SK-N-SH (cell line): ENCODE results near the gene SLC6A13. TPM values are rescaled to one million over a fixed set of nuclear protein-coding genes. Genes with fewer than 3 reads are reported as not detected.

Source experiments
- CTCF ChIA-PET: fragments of 300-600, 350-600 bp; formaldehyde crosslinking; extraction: SDS; loops from one replicate; lab custom pipeline; 2021; lab: Yijun Ruan, JAX
- POLR2A ChIA-PET: fragments of 350-600 bp; sonication (Branson Sonifier 250); formaldehyde crosslinking; extraction: SDS; loops from one replicate; lab custom pipeline; 2020; ENCODE audit warnings: antibody characterized with exemption, inconsistent platforms; lab: Yijun Ruan, JAX
- DNase-seq: peaks from one replicate; pipeline ENCODE4 v3.0.0; 2012
- H2AFZ ChIP-seq: fragments of 200-600 bp; sonication (generic); 2 replicates; pipeline ENCODE4 v1.8.1; 2016; ENCODE audit warnings: antibody characterized with exemption, mild to moderate bottlenecking, low read depth
- H3F3A ChIP-seq: fragments of 200-600 bp; sonication (generic); replicated peaks from 2 replicates; pipeline ENCODE3; 2016; ENCODE audit warnings: antibody characterized with exemption, mild to moderate bottlenecking; ENCODE audit not compliant: insufficient read depth
- H3K27ac ChIP-seq, 2 experiments: fragments of 200-500 bp in 1 of 2; fragments of 200-600 bp in 1 of 2; sonication (Bioruptor generic) in 1 of 2; sonication (generic), shearing (Covaris generic) in 1 of 2; 2 replicates each; pipeline versions ENCODE4 v1.5.1 to v1.6.1; 2014 to 2016; ENCODE audit warnings: low read depth in 2 of 2, inconsistent platforms in 1 of 2, low read length in 1 of 2, mild to moderate bottlenecking in 1 of 2, mixed read lengths in 1 of 2
- H3K27me3 ChIP-seq: fragments of 200-600 bp; sonication (generic), shearing (Covaris generic); 2 replicates; pipeline ENCODE4 v1.6.1; 2016; ENCODE audit warnings: mixed run types; ENCODE audit not compliant: insufficient read depth
- H3K36me3 ChIP-seq, 2 experiments: fragments of 200-500 bp in 1 of 2; fragments of 200-600 bp in 1 of 2; sonication (Bioruptor generic) in 1 of 2; sonication (generic) in 1 of 2; replicated peaks in 1 of 2; 2 replicates each; pipeline versions ENCODE3 to v1.5.1; 2014 to 2016; ENCODE audit warnings: low read length in 1 of 2, mild to moderate bottlenecking in 1 of 2; ENCODE audit not compliant: insufficient read depth in 2 of 2, control insufficient read depth in 1 of 2
- H3K4me1 ChIP-seq, 2 experiments: fragments of 200-500 bp in 1 of 2; fragments of 200-600 bp in 1 of 2; sonication (Bioruptor generic) in 1 of 2; sonication (generic), shearing (Covaris generic) in 1 of 2; 2 replicates each; pipeline versions ENCODE4 v1.5.1 to v1.6.1; 2014 to 2016; ENCODE audit warnings: low read depth in 1 of 2, low read length in 1 of 2, mixed run types in 1 of 2; ENCODE audit not compliant: insufficient read depth in 2 of 2, control insufficient read depth in 1 of 2
- H3K4me2 ChIP-seq: fragments of 200-600 bp; sonication (generic), shearing (Covaris generic); 2 replicates; pipeline ENCODE4 v1.6.1; 2017; ENCODE audit warnings: mixed run types
- H3K4me3 ChIP-seq, 2 experiments: fragments of 200-500 bp in 1 of 2; fragments of 200-600 bp in 1 of 2; sonication (Bioruptor generic) in 1 of 2; sonication (generic), shearing (Covaris generic) in 1 of 2; 2 replicates each; pipeline versions ENCODE4 v1.5.1 to v1.8.1; 2014 to 2016; ENCODE audit warnings: low read depth in 2 of 2, inconsistent platforms in 1 of 2, low read length in 1 of 2, mild to moderate bottlenecking in 1 of 2, mixed read lengths in 1 of 2, moderate library complexity in 1 of 2
- H3K79me2 ChIP-seq: fragments of 200-600 bp; sonication (generic); 2 replicates; pipeline ENCODE4 v1.8.1; 2017; ENCODE audit warnings: mild to moderate bottlenecking; ENCODE audit not compliant: insufficient read depth
- H3K9ac ChIP-seq: fragments of 200-600 bp; sonication (generic); 2 replicates; pipeline ENCODE4 v1.6.1; 2017; ENCODE audit warnings: mixed run types
- H3K9me2 ChIP-seq: fragments of 200-600 bp; sonication (generic); 2 replicates; pipeline ENCODE4 v1.6.1; 2017; ENCODE audit warnings: mixed run types
- H3K9me3 ChIP-seq: fragments of 200-600 bp; sonication (generic); 2 replicates; pipeline ENCODE4 v1.6.1; 2017; ENCODE audit warnings: mixed run types, mild to moderate bottlenecking, moderate library complexity
- H4K20me1 ChIP-seq: fragments of 200-600 bp; sonication (generic); 2 replicates; pipeline ENCODE4 v1.6.1; 2017; ENCODE audit warnings: mild to moderate bottlenecking, mixed run types; ENCODE audit not compliant: insufficient read depth
- CTCF ChIP-seq: fragments of 200-600 bp; sonication (generic); IDR thresholded peaks from 2 replicates; pipeline ENCODE4 v1.6.1; 2017; ENCODE audit warnings: antibody characterized with exemption, mild to moderate bottlenecking, moderate library complexity
- EP300 ChIP-seq, 2 experiments: IDR thresholded peaks; 2 replicates each; pipeline versions ENCODE4 v1.4.0 to v1.6.1; 2012; ENCODE audit warnings: borderline replicate concordance in 1 of 2, low read depth in 1 of 2, low read length in 1 of 2
- FOSL2 ChIP-seq: IDR thresholded peaks from 2 replicates; pipeline ENCODE4 v1.4.0; 2012; ENCODE audit warnings: low read depth, mild to moderate bottlenecking, moderate library complexity, borderline replicate concordance
- FOXM1 ChIP-seq: IDR thresholded peaks from 2 replicates; pipeline ENCODE4 v1.4.0; 2012; ENCODE audit warnings: low read depth, mild to moderate bottlenecking
- GABPA ChIP-seq: IDR thresholded peaks from 2 replicates; pipeline ENCODE4 v1.4.0; 2012; ENCODE audit warnings: low read depth, mild to moderate bottlenecking
- GATA2 ChIP-seq: sonication (generic); formaldehyde crosslinking; IDR thresholded peaks from 2 replicates; pipeline ENCODE4 v1.5.0; 2020; ENCODE audit warnings: mild to moderate bottlenecking, missing genetic modification reagents
- JUND ChIP-seq: IDR thresholded peaks from 2 replicates; pipeline ENCODE4 v1.4.0; 2012
- MAX ChIP-seq: IDR thresholded peaks from 2 replicates; pipeline ENCODE4 v1.4.0; 2012; ENCODE audit warnings: low read depth
- MEF2A ChIP-seq: IDR thresholded peaks from 2 replicates; pipeline ENCODE4 v1.4.0; 2012; ENCODE audit warnings: low read depth, borderline replicate concordance
- NFIC ChIP-seq: IDR thresholded peaks from 2 replicates; pipeline ENCODE4 v1.4.0; 2012; ENCODE audit warnings: borderline replicate concordance
- PBX3 ChIP-seq: IDR thresholded peaks from 2 replicates; pipeline ENCODE4; 2012
- POLR2AphosphoS5 ChIP-seq: IDR thresholded peaks from 2 replicates; pipeline ENCODE4 v1.6.1; 2012; ENCODE audit warnings: low read depth, low read length
- RAD21 ChIP-seq: IDR thresholded peaks from 2 replicates; pipeline ENCODE4 v1.6.1; 2012; ENCODE audit warnings: mild to moderate bottlenecking, low read length
- RXRA ChIP-seq: IDR thresholded peaks from 2 replicates; pipeline ENCODE4 v1.4.0; 2012; ENCODE audit warnings: low read depth, mild to moderate bottlenecking, borderline replicate concordance
- SIN3A ChIP-seq: IDR thresholded peaks from 2 replicates; pipeline ENCODE4 v1.6.1; 2012; ENCODE audit warnings: low read depth, mild to moderate bottlenecking, low read length, moderate library complexity, borderline replicate concordance
- SMC3 ChIP-seq: IDR thresholded peaks from 2 replicates; pipeline ENCODE4 v1.6.1; 2012; ENCODE audit warnings: low read depth, low read length, improper control_type of control experiment
- TAF1 ChIP-seq: IDR thresholded peaks from 2 replicates; pipeline ENCODE4 v1.6.1; 2012; ENCODE audit warnings: low read depth, mild to moderate bottlenecking, low read length, moderate library complexity, borderline replicate concordance
- USF2 ChIP-seq: fragments of 150-350 bp; IDR thresholded peaks from 2 replicates; pipeline ENCODE4 v1.6.1; 2017; ENCODE audit warnings: antibody characterized with exemption, low read length, low read depth, borderline replicate concordance
- YY1 ChIP-seq: IDR thresholded peaks from 2 replicates; pipeline ENCODE4 v1.4.0; 2012; ENCODE audit warnings: low read depth, mild to moderate bottlenecking
- WGBS: methylation state at CpG from one replicate; pipeline ENCODE4 v1.1.6; 2017; ENCODE audit warnings: low lambda C conversion rate; 5-methylcytosine and 5-hydroxymethylcytosine counted together
- polyA plus RNA-seq, 3 experiments: library from polyadenylated mRNA; depleted of rRNA; stranded (reverse); fragments of >200 nt; gene quantifications; 2 replicates each; pipeline ENCODE4 v1.2.3, GENCODE V29; 2012
- TF ChIP-seq, protein P1 (sequence below): fragments of 150-350 bp; IDR thresholded peaks from 2 replicates; pipeline ENCODE4 v1.6.1; 2016; ENCODE audit warnings: mild to moderate bottlenecking, low read depth, low read length

The SLC6A13 gene
- polyA plus RNA-seq, 1 of the 3 experiments (the other 2 are of a cell fraction), result 0.05 TPM

DNA sequence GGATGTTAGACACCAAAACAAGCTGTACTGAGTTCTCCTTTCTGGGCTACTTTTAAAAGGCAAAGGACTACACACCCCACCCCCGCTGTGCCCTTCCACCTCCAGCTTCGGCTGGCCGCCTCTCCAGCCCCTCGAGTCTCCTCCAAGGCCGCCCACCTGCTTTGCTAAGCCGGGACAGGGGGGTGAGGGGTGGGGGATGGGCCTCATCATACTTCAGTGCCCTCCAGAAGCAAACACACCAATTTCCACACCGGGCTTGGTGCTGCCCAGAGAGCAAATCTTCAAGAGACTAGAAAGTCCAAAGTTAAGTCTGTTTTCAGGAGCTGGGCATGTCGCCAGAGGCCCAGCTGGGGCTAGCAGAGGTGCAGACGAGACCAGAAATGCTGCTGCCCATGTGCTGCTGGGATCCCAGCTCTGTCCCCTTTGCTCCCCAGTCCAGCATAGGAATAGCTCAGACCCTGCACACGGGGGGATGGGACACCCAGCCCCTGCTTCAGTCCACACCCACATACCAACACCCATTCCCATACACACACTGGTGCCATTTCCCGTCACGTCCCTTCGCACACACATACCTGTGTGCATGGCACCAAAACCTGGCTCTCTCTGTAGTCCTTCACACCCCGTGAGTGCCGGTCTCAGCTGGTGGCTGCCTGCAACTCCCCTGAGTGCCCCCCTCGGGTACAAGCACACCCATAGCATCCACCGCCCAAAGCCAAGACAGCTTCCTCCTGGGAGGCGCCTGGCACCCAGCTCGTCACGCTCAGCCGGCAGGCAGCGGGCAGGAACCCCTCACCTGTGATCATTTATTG, 49.7 kb downstream of the SLC6A13 start (continued):
- TF ChIP-seq USF2, result no peak
- no peak for TF ChIP-seq NFIC
- TF ChIP-seq PBX3, result no peak
- no peak for TF ChIP-seq GATA2 (CRISPR knock-in tag)
- TF ChIP-seq MAX, result no peak
- TF ChIP-seq CTCF, result no peak
- TF ChIP-seq SIN3A, result no peak
- TF ChIP-seq RAD21, result no peak
- no peak for TF ChIP-seq FOSL2
- TF ChIP-seq YY1, result no peak

GRCh38 chr12:212415-212714, 50.3 kb downstream of the SLC6A13 start:
- Histone ChIP-seq H2AFZ (no peak overlapping the region), H3K4me1 (peaks cover 0 to 6% of the 10 kb centered on the region in 2 experiments; a peak in 1 of 4 replicates), H3K27ac (no peak overlapping the region), H3F3A (no peaks in the 10 kb centered on the region), H3K9ac (no peak overlapping the region), H3K9me3 (no peaks in the 10 kb centered on the region), H4K20me1 (no peaks in the 10 kb centered on the region), H3K79me2 (no peaks in the 10 kb centered on the region), H3K4me2 (no peak overlapping the region), H3K36me3 (no peaks in the 10 kb centered on the region), H3K4me3 (no peak overlapping the region), H3K9me2 (no peaks in the 10 kb centered on the region), H3K27me3 (peaks cover 10% of the 10 kb centered on the region; the same call in 1 of the 2 replicates)
- CTCF ChIA-PET, result interaction anchor here (0.9 to 1.6 kb wide), 5 partner anchors 8 to 104 kb away, joined by 3 to 9 read pairs (median 4); no protein-coding TSS in a partner anchor
- WGBS, result 81% methylated on average over 8 of the region's 8 CpGs
- no peak for DNase-seq
- POLR2A ChIA-PET, result no interaction called here
- TF ChIP-seq USF2 (no peak), CTCF (no peak), MAX (no peak), JUND (no peak), NFIC (no peak), MEF2A (no peak), SMC3 (no peak), EP300 (IDR thresholded peaks at IDR 0.05; ENCODE audit: borderline replicate concordance in 1 of 2, low read depth in 1 of 2, low read length in 1 of 2) (no peak), RXRA (no peak), FOXM1 (no peak), PBX3 (no peak), GABPA (no peak), TAF1 (no peak), POLR2AphosphoS5 (no peak)
- TF ChIP-seq, protein P1, sequence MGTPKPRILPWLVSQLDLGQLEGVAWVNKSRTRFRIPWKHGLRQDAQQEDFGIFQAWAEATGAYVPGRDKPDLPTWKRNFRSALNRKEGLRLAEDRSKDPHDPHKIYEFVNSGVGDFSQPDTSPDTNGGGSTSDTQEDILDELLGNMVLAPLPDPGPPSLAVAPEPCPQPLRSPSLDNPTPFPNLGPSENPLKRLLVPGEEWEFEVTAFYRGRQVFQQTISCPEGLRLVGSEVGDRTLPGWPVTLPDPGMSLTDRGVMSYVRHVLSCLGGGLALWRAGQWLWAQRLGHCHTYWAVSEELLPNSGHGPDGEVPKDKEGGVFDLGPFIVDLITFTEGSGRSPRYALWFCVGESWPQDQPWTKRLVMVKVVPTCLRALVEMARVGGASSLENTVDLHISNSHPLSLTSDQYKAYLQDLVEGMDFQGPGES, result no peak
